ENCODE results near the gene TMEM145. TPM values are rescaled to one million over a fixed set of nuclear protein-coding genes. Genes with fewer than 3 reads are reported as not detected.
A peak's percentile ranks its signal among the peaks of the same experiment; 100 is the strongest.

Gene TMEM145
- total RNA-seq, 6 donors from 2014 or later, result 0.34 to 0.79 (median 0.49) TPM; not detected in 3

DNA sequence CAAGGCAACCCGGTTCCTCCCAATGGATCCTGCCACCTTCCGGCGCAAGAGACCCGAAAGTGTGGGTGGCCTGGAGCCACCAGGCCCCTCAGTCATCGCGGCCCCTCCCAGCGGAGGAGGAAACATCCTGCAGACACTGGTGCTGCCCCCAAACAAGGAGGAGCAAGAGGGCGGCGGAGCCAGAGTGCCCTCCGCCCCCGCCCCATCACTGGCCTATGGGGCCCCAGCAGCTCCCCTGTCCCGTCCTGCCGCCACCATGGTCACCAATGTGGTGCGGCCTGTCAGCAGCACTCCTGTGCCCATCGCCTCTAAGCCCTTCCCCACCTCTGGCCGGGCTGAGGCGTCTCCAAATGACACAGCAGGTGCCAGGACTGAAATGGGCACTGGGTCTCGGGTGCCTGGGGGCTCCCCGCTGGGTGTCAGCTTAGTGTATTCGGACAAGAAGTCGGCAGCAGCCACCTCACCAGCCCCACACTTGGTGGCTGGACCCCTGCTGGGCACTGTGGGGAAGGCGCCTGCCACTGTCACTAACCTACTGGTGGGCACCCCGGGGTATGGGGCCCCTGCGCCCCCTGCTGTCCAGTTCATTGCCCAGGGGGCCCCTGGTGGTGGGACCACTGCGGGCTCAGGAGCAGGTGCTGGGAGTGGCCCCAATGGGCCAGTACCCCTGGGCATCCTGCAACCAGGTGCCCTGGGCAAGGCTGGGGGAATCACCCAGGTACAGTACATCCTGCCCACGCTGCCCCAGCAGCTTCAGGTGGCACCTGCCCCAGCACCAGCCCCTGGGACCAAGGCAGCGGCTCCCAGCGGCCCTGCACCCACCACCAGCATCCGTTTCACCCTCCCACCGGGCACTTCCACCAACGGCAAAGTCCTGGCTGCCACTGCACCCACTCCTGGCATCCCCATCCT lies 22.3 kb upstream of the TMEM145 start:
- WGBS, 2 donors, result 86 to 90% methylated on average over 18 to 24 of the region's 31 CpGs
- DNase-seq, result peak in 1 of 2 donors; percentile 83
- TF ChIP-seq POLR2A (IDR thresholded peaks at IDR 0.05) (no peak), EP300 (IDR thresholded peaks at IDR 0.05) (no peak), POLR2AphosphoS5 (IDR thresholded peaks at IDR 0.05) (no peak)
- TF ChIP-seq, protein P1, sequence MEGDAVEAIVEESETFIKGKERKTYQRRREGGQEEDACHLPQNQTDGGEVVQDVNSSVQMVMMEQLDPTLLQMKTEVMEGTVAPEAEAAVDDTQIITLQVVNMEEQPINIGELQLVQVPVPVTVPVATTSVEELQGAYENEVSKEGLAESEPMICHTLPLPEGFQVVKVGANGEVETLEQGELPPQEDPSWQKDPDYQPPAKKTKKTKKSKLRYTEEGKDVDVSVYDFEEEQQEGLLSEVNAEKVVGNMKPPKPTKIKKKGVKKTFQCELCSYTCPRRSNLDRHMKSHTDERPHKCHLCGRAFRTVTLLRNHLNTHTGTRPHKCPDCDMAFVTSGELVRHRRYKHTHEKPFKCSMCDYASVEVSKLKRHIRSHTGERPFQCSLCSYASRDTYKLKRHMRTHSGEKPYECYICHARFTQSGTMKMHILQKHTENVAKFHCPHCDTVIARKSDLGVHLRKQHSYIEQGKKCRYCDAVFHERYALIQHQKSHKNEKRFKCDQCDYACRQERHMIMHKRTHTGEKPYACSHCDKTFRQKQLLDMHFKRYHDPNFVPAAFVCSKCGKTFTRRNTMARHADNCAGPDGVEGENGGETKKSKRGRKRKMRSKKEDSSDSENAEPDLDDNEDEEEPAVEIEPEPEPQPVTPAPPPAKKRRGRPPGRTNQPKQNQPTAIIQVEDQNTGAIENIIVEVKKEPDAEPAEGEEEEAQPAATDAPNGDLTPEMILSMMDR (IDR thresholded peaks at IDR 0.05), result peak; percentile 38 to 62 (median 54)
- H3K27me3 ChIP-seq, result no peaks in the 10 kb centered on the region
- H3K4me3 ChIP-seq, result no peak overlapping the region
- ATAC-seq (ENCODE audit: low FRiP score in 2 of 2), result peak in 1 of 2 donors; percentile 21
- peaks cover 27 to 91% (median 84%) of the 10 kb centered on the region in 4 donors for H3K36me3 ChIP-seq
- no peaks in the 10 kb centered on the region for H3K9me3 ChIP-seq
- peaks cover 6 to 12% (median 9%) of the 10 kb centered on the region in 4 donors for H3K4me1 ChIP-seq
- H3K27ac ChIP-seq, result no peak overlapping the region

GRCh38 chr19:42291435-42291810 lies 21.7 kb upstream of the TMEM145 start:
- Histone ChIP-seq H3K9me3 (no peaks in the 10 kb centered on the region), H3K27ac (no peak overlapping the region), H3K4me1 (peaks cover 0 to 5% (median 2%) of the 10 kb centered on the region in 4 donors), H3K27me3 (no peaks in the 10 kb centered on the region), H3K4me3 (no peak overlapping the region), H3K36me3 (peaks cover 27 to 91% (median 84%) of the 10 kb centered on the region in 4 donors)
- no peak for TF ChIP-seq POLR2A (IDR thresholded peaks at IDR 0.05)
- TF ChIP-seq EP300 (IDR thresholded peaks at IDR 0.05), result no peak
- TF ChIP-seq POLR2AphosphoS5 (IDR thresholded peaks at IDR 0.05), result no peak
- TF ChIP-seq, protein P1 (IDR thresholded peaks at IDR 0.05), result no peak
- DNase-seq (peak in 1 of 2 donors; percentile 82), ATAC-seq (ENCODE audit: low FRiP score in 2 of 2) (no peak)
- WGBS, 2 donors, result 74 to 91% methylated on average over 4 to 6 of the region's 9 CpGs

GRCh38 chr19:42292042-42292960 lies 20.8 kb upstream of the TMEM145 start:
- DNase-seq (peak in 1 of 2 donors; percentile 75), ATAC-seq (ENCODE audit: low FRiP score in 2 of 2) (no peak)
- TF ChIP-seq EP300 (IDR thresholded peaks at IDR 0.05) (no peak), POLR2A (IDR thresholded peaks at IDR 0.05) (no peak)
- TF ChIP-seq, protein P1 (IDR thresholded peaks at IDR 0.05), result no peak
- Histone ChIP-seq H3K4me3 (no peak overlapping the region), H3K27me3 (no peaks in the 10 kb centered on the region), H3K27ac (no peak overlapping the region), H3K9me3 (no peaks in the 10 kb centered on the region), H3K4me1 (no peaks in the 10 kb centered on the region), H3K36me3 (peaks cover 27 to 92% (median 79%) of the 10 kb centered on the region in 4 donors)
- 90 to 95% methylated on average over 5 to 26 of the region's 27 CpGs for WGBS, 2 donors

GRCh38 chr19:42292963-42293362 lies 20.1 kb upstream of the TMEM145 start:
- ATAC-seq (ENCODE audit: low FRiP score in 2 of 2), result no peak
- H3K4me1 ChIP-seq, result no peaks in the 10 kb centered on the region
- no peak for TF ChIP-seq POLR2A (IDR thresholded peaks at IDR 0.05)
- no peak for TF ChIP-seq POLR2AphosphoS5 (IDR thresholded peaks at IDR 0.05)
- TF ChIP-seq EP300 (IDR thresholded peaks at IDR 0.05), result no peak
- TF ChIP-seq, protein P1 (IDR thresholded peaks at IDR 0.05), result no peak
- H3K36me3 ChIP-seq, result peaks cover 27 to 85% (median 72%) of the 10 kb centered on the region in 4 donors
- H3K9me3 ChIP-seq, result no peaks in the 10 kb centered on the region
- peak in 1 of 2 donors; percentile 77 for DNase-seq
- 94 to 99% methylated on average over 7 to 13 of the region's 14 CpGs for WGBS, 2 donors
- no peak overlapping the region for H3K4me3 ChIP-seq
- no peak overlapping the region for H3K27ac ChIP-seq
- no peaks in the 10 kb centered on the region for H3K27me3 ChIP-seq

Measured in upper lobe of left lung (tissue), 6 donors.